Liver (tissue), 9 donors: Measurements from ENCODE around the gene NT5C1A. TPM values are rescaled to one million over a fixed set of nuclear protein-coding genes. Genes with fewer than 3 reads are reported as not detected.

Source experiments
- DNase-seq: peaks from one replicate; pipeline ENCODE4 v3.0.0-alpha.2; 2017; ENCODE audit warnings: low spot score
- H3K27ac ChIP-seq, 2 donors: one replicate each; pipeline ENCODE4 v1.7.0; 2013; ENCODE audit warnings: inconsistent platforms in 2 of 2, low read length in 2 of 2, control low read depth in 1 of 2, low read depth in 1 of 2, mild to moderate bottlenecking in 1 of 2
- H3K27me3 ChIP-seq, 4 donors: one replicate each; pipeline versions ENCODE4 v1.6.1 to v1.7.0; 2013; ENCODE audit warnings: low read length in 3 of 4, inconsistent platforms in 1 of 4, mild to moderate bottlenecking in 1 of 4, moderate library complexity in 1 of 4; ENCODE audit not compliant: control insufficient read depth in 4 of 4, insufficient read depth in 4 of 4
- H3K36me3 ChIP-seq, 4 donors: one replicate each; pipeline versions ENCODE4 v1.6.1 to v1.7.0; 2013; ENCODE audit warnings: low read length in 3 of 4, mild to moderate bottlenecking in 3 of 4, low read depth in 1 of 4, moderate library complexity in 1 of 4; ENCODE audit not compliant: control insufficient read depth in 4 of 4, insufficient read depth in 3 of 4
- H3K4me1 ChIP-seq, 4 donors: one replicate each; pipeline versions ENCODE4 v1.6.1 to v1.7.0; 2013; ENCODE audit warnings: low read length in 3 of 4, mild to moderate bottlenecking in 3 of 4, moderate library complexity in 1 of 4; ENCODE audit not compliant: control insufficient read depth in 4 of 4, insufficient read depth in 4 of 4
- H3K4me3 ChIP-seq, 3 donors: one replicate each; pipeline versions ENCODE4 v1.6.1 to v1.7.0; 2013; ENCODE audit warnings: low read length in 3 of 3, control low read depth in 1 of 3, low read depth in 1 of 3, mild to moderate bottlenecking in 1 of 3
- H3K9ac ChIP-seq, 2 donors: one replicate each; pipeline ENCODE4 v1.7.0; 2013; ENCODE audit warnings: low read length in 2 of 2, mild to moderate bottlenecking in 2 of 2, moderate library complexity in 2 of 2, control low read depth in 1 of 2, low read depth in 1 of 2
- H3K9me3 ChIP-seq, 4 donors: one replicate each; pipeline versions ENCODE4 v1.6.1 to v1.7.0; 2013; ENCODE audit warnings: low read length in 3 of 4; ENCODE audit not compliant: control insufficient read depth in 4 of 4
- ATF3 ChIP-seq: IDR thresholded peaks from 2 replicates; pipeline ENCODE4 v1.6.1; 2016; ENCODE audit warnings: antibody characterized with exemption
- CTCF ChIP-seq: fragments of 150-350 bp; IDR thresholded peaks from 2 replicates; pipeline ENCODE4 v1.5.1; 2017; ENCODE audit warnings: improper control_type of control experiment, low read depth, low read length; ENCODE audit not compliant: missing input control
- EGR1 ChIP-seq, 2 donors: IDR thresholded peaks; 2 replicates each; pipeline ENCODE4 v1.6.1; 2016 to 2018; ENCODE audit warnings: antibody characterized with exemption in 2 of 2, low read depth in 2 of 2
- FOXA1 ChIP-seq: IDR thresholded peaks from 2 replicates; pipeline ENCODE4 v1.6.1; 2016; ENCODE audit warnings: antibody characterized with exemption
- FOXA2 ChIP-seq: IDR thresholded peaks from 2 replicates; pipeline ENCODE4 v1.6.1; 2016; ENCODE audit warnings: antibody characterized with exemption
- GABPA ChIP-seq, 2 donors: IDR thresholded peaks in 1 of 2; conservative IDR thresholded peaks in 1 of 2; 2 replicates each; pipeline ENCODE4 v1.6.1; 2016; ENCODE audit warnings: antibody characterized with exemption in 2 of 2, mild to moderate bottlenecking in 1 of 2, moderate library complexity in 1 of 2
- HNF4A ChIP-seq, 2 donors: conservative IDR thresholded peaks; 2 replicates each; pipeline ENCODE4 v1.6.1; 2016; ENCODE audit warnings: antibody characterized with exemption in 2 of 2, mild to moderate bottlenecking in 2 of 2
- HNF4G ChIP-seq: IDR thresholded peaks from 2 replicates; pipeline ENCODE4 v1.6.1; 2016; ENCODE audit warnings: antibody characterized with exemption
- JUND ChIP-seq, 2 donors: IDR thresholded peaks; 2 replicates each; pipeline ENCODE4 v1.6.1; 2016; ENCODE audit warnings: antibody characterized with exemption in 2 of 2
- MAX ChIP-seq: IDR thresholded peaks from 2 replicates; pipeline ENCODE4 v1.6.1; 2016; ENCODE audit warnings: antibody characterized with exemption
- NR2F2 ChIP-seq: IDR thresholded peaks from 2 replicates; pipeline ENCODE4 v1.6.1; 2016; ENCODE audit warnings: antibody characterized with exemption
- RAD21 ChIP-seq, 2 donors: IDR thresholded peaks; 2 replicates each; pipeline ENCODE4 v1.6.1; 2016; ENCODE audit warnings: antibody characterized with exemption in 2 of 2, mild to moderate bottlenecking in 2 of 2
- REST ChIP-seq: IDR thresholded peaks from 2 replicates; pipeline ENCODE4 v1.6.1; 2016; ENCODE audit warnings: antibody characterized with exemption, mild to moderate bottlenecking
- RXRA ChIP-seq, 2 donors: IDR thresholded peaks; 2 replicates each; pipeline ENCODE4 v1.6.1; 2017 to 2018; ENCODE audit warnings: antibody characterized with exemption in 2 of 2, mild to moderate bottlenecking in 1 of 2
- SP1 ChIP-seq: IDR thresholded peaks from 2 replicates; pipeline ENCODE4 v1.6.1; 2018; ENCODE audit warnings: antibody characterized with exemption, mild to moderate bottlenecking
- TAF1 ChIP-seq: conservative IDR thresholded peaks from 2 replicates; pipeline ENCODE4 v1.6.1; 2016; ENCODE audit warnings: antibody characterized with exemption, mild to moderate bottlenecking
- YY1 ChIP-seq: IDR thresholded peaks from 2 replicates; pipeline ENCODE4 v1.6.1; 2016; ENCODE audit warnings: antibody characterized with exemption, mild to moderate bottlenecking
- ZBTB33 ChIP-seq: IDR thresholded peaks from 2 replicates; pipeline ENCODE4 v1.6.1; 2016; ENCODE audit warnings: antibody characterized with exemption
- WGBS: extraction: QIAGEN DNeasy Blood & Tissue Kit; methylation state at CpG from one replicate; pipeline ENCODE4 v1.1.7; 2013; 5-methylcytosine and 5-hydroxymethylcytosine counted together
- polyA plus RNA-seq, 2 donors: library from polyadenylated mRNA; stranded (reverse) in 1 of 2; unstranded in 1 of 2; fragments of 200-250 nt in 1 of 2; fragments of >200 nt in 1 of 2; fragmentation: Nextera tagmentation in 1 of 2; extraction: Ambion mirVana in 1 of 2; gene quantifications; one replicate each; pipeline versions ENCODE4 v1.2.1 to v1.2.3, GENCODE V29; 2013 to 2015
- total RNA-seq, 2 donors: library from RNA; depleted of rRNA; stranded (reverse); fragments of >200 nt; gene quantifications; one replicate each; pipeline ENCODE4 v1.2.3, GENCODE V29; 2014
- donor health status: healthy.
- donor health status: healthy.
- donor health status: healthy.
- donor health status: healthy.
- donor health status: healthy.

NT5C1A gene
- total and polyA plus RNA-seq, 4 donors: 0.05 to 0.08 TPM; not detected in 2

- no peak for TF ChIP-seq CTCF
- no peak for TF ChIP-seq JUND (IDR thresholded peaks at IDR 0.05)
- TF ChIP-seq GABPA (IDR thresholded peaks at IDR 0.05 in 1 of 2, conservative IDR thresholded peaks at IDR 0.05 in 1 of 2): no peak
- TF ChIP-seq SP1: no peak
Measured at GRCh38 chr1:39695016-39695415, 23.1 kb upstream of the NT5C1A start (continued).

- Histone ChIP-seq H3K9ac (no peak overlapping the region), H3K9me3 (no peaks in the 10 kb centered on the region), H3K27me3 (peaks cover 0 to 7% (median 2%) of the 10 kb centered on the region in 4 donors), H3K4me3 (no peak overlapping the region), H3K4me1 (peaks cover 0 to 14% (median 10%) of the 10 kb centered on the region in 4 donors), H3K36me3 (no peaks in the 10 kb centered on the region), H3K27ac (no peak overlapping the region)
- DNase-seq: no peak
- WGBS: 96% methylated on average over 1 of the region's 1 CpG
- TF ChIP-seq FOXA1 (no peak), JUND (IDR thresholded peaks at IDR 0.05) (no peak), SP1 (no peak), GABPA (IDR thresholded peaks at IDR 0.05 in 1 of 2, conservative IDR thresholded peaks at IDR 0.05 in 1 of 2) (no peak), HNF4G (no peak), HNF4A (conservative IDR thresholded peaks at IDR 0.05) (no peak), ATF3 (no peak), REST (no peak), YY1 (no peak), RAD21 (IDR thresholded peaks at IDR 0.05) (no peak), EGR1 (IDR thresholded peaks at IDR 0.05; ENCODE audit: low read depth in 2 of 2) (no peak), RXRA (IDR thresholded peaks at IDR 0.05) (no peak), TAF1 (no peak), MAX (no peak), FOXA2 (no peak), NR2F2 (no peak), CTCF (no peak), ZBTB33 (no peak)
Measured at GRCh38 chr1:39694026-39694425, 22.1 kb upstream of the NT5C1A start.
